A673 (cell line): Measurements from ENCODE around the gene BPTF.
"Not testable (repeated sequence)": the region's sequence is repeated elsewhere in the genome, so short reads cannot be mapped to it uniquely, and the experiment has no call there.

ENCODE experiments used
- EZH2 ChIP-seq: fragments of 200-600 bp; sonication (generic); IDR thresholded peaks from 2 replicates; pipeline ENCODE4 v1.6.1; 2017; ENCODE audit warnings: borderline replicate concordance, low read depth, mild to moderate bottlenecking, mixed read lengths, antibody characterized with exemption, low read length; ENCODE audit not compliant: poor library complexity, severe bottlenecking
- TF ChIP-seq, protein P1 (sequence below): fragments of 300-800, 200-600 bp; sonication (generic); conservative IDR thresholded peaks from 2 replicates; pipeline ENCODE4 v1.5.1; 2017; ENCODE audit warnings: low read depth, mild to moderate bottlenecking, antibody characterized with exemption, low read length, moderate library complexity, mixed read lengths

DNA sequence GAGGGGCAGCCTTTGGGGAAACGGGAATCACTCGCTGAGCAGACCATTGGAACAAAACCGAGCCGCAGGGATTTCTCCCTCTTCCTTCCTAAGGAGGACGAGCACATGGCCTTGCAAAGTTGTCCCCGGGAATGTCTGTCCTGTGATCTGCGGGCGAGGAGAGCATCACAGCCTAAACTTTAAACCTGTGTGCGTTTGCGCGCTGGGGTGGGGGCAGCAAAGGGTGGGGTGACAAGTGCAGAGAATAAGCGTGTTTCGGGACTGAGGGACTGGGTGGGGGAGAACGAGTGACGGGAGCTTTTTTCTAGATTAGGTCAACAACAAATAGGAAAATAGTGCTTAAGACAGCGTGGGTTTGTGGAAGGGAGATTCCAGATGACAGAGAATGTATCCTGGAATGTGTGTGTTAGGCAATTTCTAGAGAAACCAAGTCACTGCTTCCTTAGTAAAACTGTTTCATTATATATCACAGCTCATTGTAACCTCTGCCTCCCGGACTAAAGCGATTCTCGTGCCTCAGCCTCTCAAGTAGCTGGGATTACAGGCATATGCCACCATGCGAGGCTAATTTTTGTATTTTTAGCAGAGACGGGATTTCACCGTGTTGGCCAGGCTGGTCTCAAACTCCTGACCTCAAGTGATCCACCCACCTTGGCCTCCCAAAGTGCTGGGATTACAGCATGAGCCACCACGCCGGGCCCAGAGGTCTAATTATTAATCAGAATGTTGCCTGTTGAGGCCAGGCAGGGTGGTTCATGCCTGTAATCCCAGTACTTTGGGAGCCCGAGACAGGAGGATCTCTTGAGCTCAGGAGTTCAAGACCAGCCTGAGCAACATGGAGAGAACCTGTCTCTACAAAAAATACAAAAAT lies 171.2 kb downstream of the BPTF start, which contains the start of gene C17orf58:
- TF ChIP-seq, protein P1, sequence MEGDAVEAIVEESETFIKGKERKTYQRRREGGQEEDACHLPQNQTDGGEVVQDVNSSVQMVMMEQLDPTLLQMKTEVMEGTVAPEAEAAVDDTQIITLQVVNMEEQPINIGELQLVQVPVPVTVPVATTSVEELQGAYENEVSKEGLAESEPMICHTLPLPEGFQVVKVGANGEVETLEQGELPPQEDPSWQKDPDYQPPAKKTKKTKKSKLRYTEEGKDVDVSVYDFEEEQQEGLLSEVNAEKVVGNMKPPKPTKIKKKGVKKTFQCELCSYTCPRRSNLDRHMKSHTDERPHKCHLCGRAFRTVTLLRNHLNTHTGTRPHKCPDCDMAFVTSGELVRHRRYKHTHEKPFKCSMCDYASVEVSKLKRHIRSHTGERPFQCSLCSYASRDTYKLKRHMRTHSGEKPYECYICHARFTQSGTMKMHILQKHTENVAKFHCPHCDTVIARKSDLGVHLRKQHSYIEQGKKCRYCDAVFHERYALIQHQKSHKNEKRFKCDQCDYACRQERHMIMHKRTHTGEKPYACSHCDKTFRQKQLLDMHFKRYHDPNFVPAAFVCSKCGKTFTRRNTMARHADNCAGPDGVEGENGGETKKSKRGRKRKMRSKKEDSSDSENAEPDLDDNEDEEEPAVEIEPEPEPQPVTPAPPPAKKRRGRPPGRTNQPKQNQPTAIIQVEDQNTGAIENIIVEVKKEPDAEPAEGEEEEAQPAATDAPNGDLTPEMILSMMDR, result not testable (repeated sequence)
- TF ChIP-seq EZH2, result not testable (repeated sequence)
